Ramos (cell line): ENCODE data around the gene SULT1A1.
"Not testable (repeated sequence)": the region's sequence is repeated elsewhere in the genome, so short reads cannot be mapped to it uniquely, and the experiment has no call there.

Experiments
- in situ Hi-C: fragments of 300-500 bp; cut with MboI; formaldehyde crosslinking; loops from one replicate; pipeline ENCODE4 v1.14.3; 2022; ENCODE audit warnings: low sequenced_read_pairs; ENCODE audit not compliant: unreplicated experiment

SULT1A1 gene

GRCh38 chr16:28609631-28610594 lies at the start of gene SULT1A1:
SULT1A1 (minus strand) TSS chr16:28610044; CDS start chr16:28608855, 1,189 bp downstream.
- in situ Hi-C loops = no loop called here

GRCh38 chr16:28639959-28640358 lies 30.1 kb upstream of the SULT1A1 start:
- in situ Hi-C loops = not testable (repeated sequence)

GRCh38 chr16:28638359-28638758 lies 28.5 kb upstream of the SULT1A1 start:
- in situ Hi-C loops = not testable (repeated sequence)

GRCh38 chr16:28637765-28638164 lies 27.9 kb upstream of the SULT1A1 start, which contains the start of gene NPIPB8:
NPIPB8 (plus strand) TSS chr16:28638065; CDS start chr16:28638361, 296 bp downstream.
- in situ Hi-C loops = not testable (repeated sequence)

GRCh38 chr16:28636093-28636823 lies 26.4 kb upstream of the SULT1A1 start:
- in situ Hi-C loops = not testable (repeated sequence)

GRCh38 chr16:28630905-28631304 lies 21.1 kb upstream of the SULT1A1 start:
- in situ Hi-C loops = not testable (repeated sequence)

GRCh38 chr16:28623172-28623711 lies 13.4 kb upstream of the SULT1A1 start:
- in situ Hi-C loops = no loop called here

GRCh38 chr16:28622532-28623171 lies 12.8 kb upstream of the SULT1A1 start:
- in situ Hi-C loops = not testable (repeated sequence)

- in situ Hi-C loops = no loop called here
These were observed 11.8 kb upstream of the SULT1A1 start for GRCh38 chr16:28621481-28622155.

- in situ Hi-C loops = not testable (repeated sequence)
These were observed 10.5 kb upstream of the SULT1A1 start for GRCh38 chr16:28620316-28620715.

- in situ Hi-C loops = no loop called here
These were observed 8.0 kb upstream of the SULT1A1 start for GRCh38 chr16:28617874-28618273.

- in situ Hi-C loops = no loop called here
These were observed 6.8 kb upstream of the SULT1A1 start for GRCh38 chr16:28616636-28617035.

- in situ Hi-C loops = not testable (repeated sequence)
These were observed 6.4 kb upstream of the SULT1A1 start for GRCh38 chr16:28616224-28616577.

GRCh38 chr16:28615486-28616223 lies 5.8 kb upstream of the SULT1A1 start:
- in situ Hi-C loops = not testable (repeated sequence)

- in situ Hi-C loops = not testable (repeated sequence)
These were observed 4.7 kb upstream of the SULT1A1 start for GRCh38 chr16:28614561-28614960.

- in situ Hi-C loops = not testable (repeated sequence)
These were observed 4.1 kb upstream of the SULT1A1 start for GRCh38 chr16:28613912-28614311.

- in situ Hi-C loops = not testable (repeated sequence)
These were observed 2.8 kb upstream of the SULT1A1 start for GRCh38 chr16:28612359-28613280.

- in situ Hi-C loops = no loop called here
These were observed 849 bp upstream of the SULT1A1 start for GRCh38 chr16:28610595-28611191.
